ENCODE results near the gene PEX5L. TPM values are rescaled to one million over a fixed set of nuclear protein-coding genes. Genes with fewer than 3 reads are reported as not detected.
"Not testable (repeated sequence)": the region's sequence is repeated elsewhere in the genome, so short reads cannot be mapped to it uniquely, and the experiment has no call there.

The PEX5L gene
- total and polyA plus RNA-seq, 12 donors = 0.03 to 1.1 (median 0.16) TPM; not detected in 3

DNA sequence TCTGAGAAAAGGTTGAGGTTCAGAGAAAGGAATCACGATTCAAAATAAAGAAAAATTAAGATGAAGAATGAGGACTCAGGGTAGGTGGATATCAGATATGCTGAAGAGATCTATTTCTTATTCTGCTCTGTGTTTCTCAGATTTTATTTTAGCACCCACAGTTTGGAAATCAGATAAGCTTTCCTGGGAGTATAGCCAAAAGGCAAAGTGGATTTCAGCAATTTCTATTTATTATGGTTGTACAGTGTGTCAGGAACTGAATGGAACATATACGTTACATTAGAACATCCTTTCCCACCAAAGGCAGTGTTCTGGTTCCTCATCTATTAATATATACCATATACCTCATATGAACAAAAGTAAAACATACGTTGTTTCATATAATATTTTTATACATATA is 18.9 kb downstream of the PEX5L start:
- no peaks in the 10 kb centered on the region for H3K9me3 ChIP-seq (replicated peaks in 1 of 3)

DNA sequence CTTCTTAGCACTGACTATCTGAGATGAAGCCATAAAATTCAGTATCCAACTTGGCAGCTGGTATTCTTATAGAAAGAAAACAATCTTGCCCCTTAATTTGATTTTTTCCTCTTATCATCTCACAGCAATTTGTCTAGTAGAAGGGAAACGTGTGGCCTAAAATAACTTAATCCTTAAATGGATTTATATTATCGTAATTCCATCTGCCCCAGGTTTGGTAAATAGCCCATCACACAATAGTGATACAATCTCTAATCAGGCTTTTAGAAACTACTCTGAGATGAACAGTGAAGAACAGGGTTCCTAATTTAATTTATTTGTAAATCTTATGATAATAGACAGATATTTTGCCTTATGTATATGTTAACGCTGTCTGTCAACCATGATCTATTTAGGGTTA is 24.8 kb downstream of the PEX5L start:
- H3K36me3 ChIP-seq (replicated peaks in 1 of 2) = no peaks in the 10 kb centered on the region
- no peak overlapping the region for H3K4me3 ChIP-seq
- H3K4me1 ChIP-seq (replicated peaks in 1 of 2) = no peaks in the 10 kb centered on the region
- TF ChIP-seq POLR2A (IDR thresholded peaks at IDR 0.05) = no peak
- TF ChIP-seq, protein P1, sequence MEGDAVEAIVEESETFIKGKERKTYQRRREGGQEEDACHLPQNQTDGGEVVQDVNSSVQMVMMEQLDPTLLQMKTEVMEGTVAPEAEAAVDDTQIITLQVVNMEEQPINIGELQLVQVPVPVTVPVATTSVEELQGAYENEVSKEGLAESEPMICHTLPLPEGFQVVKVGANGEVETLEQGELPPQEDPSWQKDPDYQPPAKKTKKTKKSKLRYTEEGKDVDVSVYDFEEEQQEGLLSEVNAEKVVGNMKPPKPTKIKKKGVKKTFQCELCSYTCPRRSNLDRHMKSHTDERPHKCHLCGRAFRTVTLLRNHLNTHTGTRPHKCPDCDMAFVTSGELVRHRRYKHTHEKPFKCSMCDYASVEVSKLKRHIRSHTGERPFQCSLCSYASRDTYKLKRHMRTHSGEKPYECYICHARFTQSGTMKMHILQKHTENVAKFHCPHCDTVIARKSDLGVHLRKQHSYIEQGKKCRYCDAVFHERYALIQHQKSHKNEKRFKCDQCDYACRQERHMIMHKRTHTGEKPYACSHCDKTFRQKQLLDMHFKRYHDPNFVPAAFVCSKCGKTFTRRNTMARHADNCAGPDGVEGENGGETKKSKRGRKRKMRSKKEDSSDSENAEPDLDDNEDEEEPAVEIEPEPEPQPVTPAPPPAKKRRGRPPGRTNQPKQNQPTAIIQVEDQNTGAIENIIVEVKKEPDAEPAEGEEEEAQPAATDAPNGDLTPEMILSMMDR (IDR thresholded peaks at IDR 0.05) = no peak
- intact Hi-C loops (cut with DNase I) = no loop called here
- no peaks in the 10 kb centered on the region for H3K9me3 ChIP-seq (replicated peaks in 1 of 3)
- WGBS, 4 donors = 45 to 59% (median 53%) methylated on average over 3 of the region's 3 CpGs
- DNase-seq = no peak
- H3K27me3 ChIP-seq = no peaks in the 10 kb centered on the region
- H3K27ac ChIP-seq = no peak overlapping the region

More for the DNA sequence above, 18.9 kb downstream of the PEX5L start:
- intact Hi-C loops (cut with DNase I) = no loop called here
- Histone ChIP-seq H3K4me3 (no peak overlapping the region), H3K27me3 (no peaks in the 10 kb centered on the region), H3K27ac (no peak overlapping the region), H3K4me1 (replicated peaks in 1 of 2) (no peaks in the 10 kb centered on the region), H3K36me3 (replicated peaks in 1 of 2) (no peaks in the 10 kb centered on the region)
- 51 to 66% (median 57%) methylated on average over 3 of the region's 3 CpGs for WGBS, 4 donors
- no peak for DNase-seq
- TF ChIP-seq POLR2A (IDR thresholded peaks at IDR 0.05) = no peak
- TF ChIP-seq, protein P1 (IDR thresholded peaks at IDR 0.05) = no peak

DNA sequence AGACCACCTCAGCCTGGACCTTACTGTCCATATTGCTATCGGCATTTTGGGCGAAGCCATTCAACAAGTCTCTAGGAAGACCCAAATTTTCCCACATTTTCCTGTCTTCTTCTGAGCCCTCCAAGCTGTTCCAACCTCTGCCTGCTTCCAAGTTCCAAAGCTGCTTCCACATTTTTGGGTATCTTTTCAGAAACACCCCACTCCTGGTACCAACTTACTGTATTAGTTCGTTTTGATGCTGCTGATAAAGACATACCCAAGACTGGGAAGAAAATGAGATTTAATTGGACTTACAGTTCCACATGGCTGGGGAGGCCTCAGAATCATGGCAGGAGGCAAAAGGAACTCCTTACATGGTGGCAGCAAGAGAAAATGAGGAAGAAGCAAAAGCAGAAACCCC is 28.4 kb downstream of the PEX5L start:
- DNase-seq; H3K27me3 ChIP-seq; H3K9me3 ChIP-seq (replicated peaks in 1 of 3); H3K27ac ChIP-seq; H3K4me3 ChIP-seq; H3K36me3 ChIP-seq (replicated peaks in 1 of 2); intact Hi-C loops (cut with DNase I); H3K4me1 ChIP-seq (replicated peaks in 1 of 2): not testable (repeated sequence)
- 77 to 84% (median 80%) methylated on average over 3 of the region's 3 CpGs for WGBS, 4 donors

DNA sequence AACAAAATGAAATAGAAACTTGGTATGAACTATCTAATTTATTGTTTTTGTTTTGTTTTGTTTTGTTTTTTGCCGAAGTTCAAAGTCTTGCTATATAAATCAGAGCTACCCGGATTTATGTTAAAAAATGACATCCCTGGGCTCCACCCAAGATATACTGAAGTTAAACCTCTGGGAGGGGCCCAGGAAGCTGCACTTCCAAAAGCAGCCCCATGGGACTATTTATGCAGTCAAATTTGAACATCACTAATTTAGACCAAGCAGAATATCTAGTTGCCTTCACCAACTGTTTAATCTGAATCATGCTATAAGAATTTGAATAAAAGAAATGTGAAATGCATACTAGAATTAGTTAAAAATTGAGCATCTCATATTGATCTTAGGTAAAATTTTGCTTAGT is 32.2 kb downstream of the PEX5L start:
- H3K36me3 ChIP-seq (replicated peaks in 1 of 2) = no peaks in the 10 kb centered on the region
- no peaks in the 10 kb centered on the region for H3K4me1 ChIP-seq (replicated peaks in 1 of 2)
- H3K27me3 ChIP-seq = no peaks in the 10 kb centered on the region
- no peak overlapping the region for H3K4me3 ChIP-seq
- TF ChIP-seq, protein P1 (IDR thresholded peaks at IDR 0.05) = no peak
- no peak for TF ChIP-seq POLR2A (IDR thresholded peaks at IDR 0.05)
- no peaks in the 10 kb centered on the region for H3K9me3 ChIP-seq (replicated peaks in 1 of 3)
- no peak for DNase-seq
- H3K27ac ChIP-seq = no peak overlapping the region
- 60 to 69% (median 63%) methylated on average over 2 of the region's 2 CpGs for WGBS, 4 donors
- intact Hi-C loops (cut with DNase I) = no loop called here

DNA sequence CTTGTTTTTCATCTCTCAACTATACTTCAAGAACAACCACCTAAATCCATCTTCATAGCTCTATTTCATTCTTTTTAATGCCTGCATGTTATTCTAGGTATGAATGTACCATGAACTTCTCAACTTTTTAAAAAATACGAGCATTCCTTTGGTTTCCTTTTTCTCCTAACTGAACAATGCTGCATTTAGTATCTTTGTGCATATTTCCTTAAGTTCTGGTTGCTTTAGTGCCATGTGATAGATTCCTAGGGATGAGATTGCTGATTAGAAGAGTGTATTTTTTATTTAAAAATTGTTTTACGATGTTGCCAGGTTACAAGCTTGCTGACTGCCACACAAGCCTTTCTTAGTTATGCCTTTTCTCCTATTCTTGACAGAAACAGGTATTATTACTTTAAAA is 34.7 kb downstream of the PEX5L start:
- H3K9me3 ChIP-seq (replicated peaks in 1 of 3) = no peaks in the 10 kb centered on the region
- no peak for TF ChIP-seq POLR2A (IDR thresholded peaks at IDR 0.05)
- TF ChIP-seq, protein P1 (IDR thresholded peaks at IDR 0.05) = no peak
- no peaks in the 10 kb centered on the region for H3K4me1 ChIP-seq (replicated peaks in 1 of 2)
- intact Hi-C loops (cut with DNase I) = no loop called here
- 61 to 69% (median 63%) methylated on average over 2 of the region's 2 CpGs for WGBS, 4 donors
- H3K27ac ChIP-seq = no peak overlapping the region
- H3K27me3 ChIP-seq = no peaks in the 10 kb centered on the region
- no peak overlapping the region for H3K4me3 ChIP-seq
- DNase-seq = no peak
- no peaks in the 10 kb centered on the region for H3K36me3 ChIP-seq (replicated peaks in 1 of 2)

All from adrenal gland (tissue), 12 donors.